ENCODE data around the gene RAB17.

The RAB17 gene

DNA sequence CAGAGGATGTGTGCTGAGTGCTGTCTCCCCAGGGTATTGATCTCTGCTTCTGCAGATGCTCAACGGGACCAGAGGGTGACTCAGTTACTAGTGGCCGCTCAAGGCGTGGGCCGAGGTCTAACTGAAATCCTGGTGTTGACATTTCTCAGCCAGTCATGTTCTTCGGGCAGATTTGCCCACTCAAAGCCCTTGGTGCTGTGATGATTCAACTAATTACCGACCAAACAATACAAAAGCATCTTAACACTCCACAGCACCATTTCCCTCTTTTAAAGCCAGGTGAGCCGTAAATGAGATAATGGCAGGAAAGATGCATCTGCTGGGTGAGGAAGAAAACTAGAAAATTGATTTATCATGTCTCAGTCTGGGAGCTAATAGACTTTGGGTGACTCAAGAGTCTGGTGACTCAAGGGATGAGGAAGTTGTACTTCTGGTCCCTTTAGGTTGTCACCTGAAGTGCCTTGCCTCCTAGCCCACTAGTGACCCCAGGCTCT lies 56.8 kb downstream of the RAB17 start:
- TF ChIP-seq, protein P1, sequence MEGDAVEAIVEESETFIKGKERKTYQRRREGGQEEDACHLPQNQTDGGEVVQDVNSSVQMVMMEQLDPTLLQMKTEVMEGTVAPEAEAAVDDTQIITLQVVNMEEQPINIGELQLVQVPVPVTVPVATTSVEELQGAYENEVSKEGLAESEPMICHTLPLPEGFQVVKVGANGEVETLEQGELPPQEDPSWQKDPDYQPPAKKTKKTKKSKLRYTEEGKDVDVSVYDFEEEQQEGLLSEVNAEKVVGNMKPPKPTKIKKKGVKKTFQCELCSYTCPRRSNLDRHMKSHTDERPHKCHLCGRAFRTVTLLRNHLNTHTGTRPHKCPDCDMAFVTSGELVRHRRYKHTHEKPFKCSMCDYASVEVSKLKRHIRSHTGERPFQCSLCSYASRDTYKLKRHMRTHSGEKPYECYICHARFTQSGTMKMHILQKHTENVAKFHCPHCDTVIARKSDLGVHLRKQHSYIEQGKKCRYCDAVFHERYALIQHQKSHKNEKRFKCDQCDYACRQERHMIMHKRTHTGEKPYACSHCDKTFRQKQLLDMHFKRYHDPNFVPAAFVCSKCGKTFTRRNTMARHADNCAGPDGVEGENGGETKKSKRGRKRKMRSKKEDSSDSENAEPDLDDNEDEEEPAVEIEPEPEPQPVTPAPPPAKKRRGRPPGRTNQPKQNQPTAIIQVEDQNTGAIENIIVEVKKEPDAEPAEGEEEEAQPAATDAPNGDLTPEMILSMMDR (IDR thresholded peaks at IDR 0.05; ENCODE audit: low read length): no peak
- Histone ChIP-seq H3K27me3 (ENCODE audit: insufficient read depth, low read length) (peaks cover 12% of the 10 kb centered on the region; the same call in 1 of the 2 replicates), H3K4me1 (ENCODE audit: insufficient read depth, low read length, severe bottlenecking) (no peaks in the 10 kb centered on the region), H3K36me3 (ENCODE audit: insufficient read depth, low read length) (no peaks in the 10 kb centered on the region), H3K27ac (ENCODE audit: low read depth, low read length, poor library complexity, severe bottlenecking) (no peak overlapping the region), H3K79me2 (ENCODE audit: insufficient read depth, low read length) (no peaks in the 10 kb centered on the region), H3K9me3 (ENCODE audit: low read length) (no peaks in the 10 kb centered on the region), H3K4me3 (ENCODE audit: low read depth, low read length, poor library complexity, severe bottlenecking) (no peak overlapping the region), H3F3A (ENCODE audit: insufficient read depth, low read length) (no peaks in the 10 kb centered on the region), H2AFZ (ENCODE audit: low read length) (no peak overlapping the region), H3K9me2 (ENCODE audit: low read depth, low read length) (no peaks in the 10 kb centered on the region), H3K4me2 (ENCODE audit: low read length) (no peak overlapping the region), H3K9ac (ENCODE audit: low read length) (no peak overlapping the region), H4K20me1 (ENCODE audit: insufficient read depth, low read length) (no peaks in the 10 kb centered on the region)

DNA sequence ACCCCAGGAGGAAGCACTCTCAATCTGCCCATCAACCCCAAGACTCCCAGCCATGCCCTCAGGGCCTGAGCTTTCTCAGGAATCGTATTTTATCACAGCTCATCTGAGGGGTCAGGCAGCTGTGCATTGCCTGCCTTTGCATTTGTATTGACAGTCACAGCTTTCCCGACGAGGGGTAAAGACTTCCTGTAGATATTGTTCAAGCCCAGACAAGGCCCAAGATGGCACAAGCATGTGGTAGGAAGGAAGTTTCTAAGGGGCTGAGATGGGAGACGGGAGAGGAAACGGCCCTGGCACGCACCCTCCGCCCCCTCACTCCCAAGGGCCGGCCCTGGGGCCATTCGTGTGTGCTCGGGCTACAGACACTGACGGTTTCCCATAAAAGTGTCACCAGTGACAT lies 58.4 kb downstream of the RAB17 start:
- Histone ChIP-seq H3K79me2 (ENCODE audit: insufficient read depth, low read length) (no peaks in the 10 kb centered on the region), H4K20me1 (ENCODE audit: insufficient read depth, low read length) (no peaks in the 10 kb centered on the region), H3K27ac (ENCODE audit: low read depth, low read length, poor library complexity, severe bottlenecking) (no peak overlapping the region), H2AFZ (ENCODE audit: low read length) (no peak overlapping the region), H3K4me1 (ENCODE audit: insufficient read depth, low read length, severe bottlenecking) (no peaks in the 10 kb centered on the region), H3K9me3 (ENCODE audit: low read length) (no peaks in the 10 kb centered on the region), H3K4me3 (ENCODE audit: low read depth, low read length, poor library complexity, severe bottlenecking) (no peak overlapping the region), H3K36me3 (ENCODE audit: insufficient read depth, low read length) (no peaks in the 10 kb centered on the region), H3F3A (ENCODE audit: insufficient read depth, low read length) (no peaks in the 10 kb centered on the region), H3K27me3 (ENCODE audit: insufficient read depth, low read length) (peaks cover 5% of the 10 kb centered on the region; the same call in 1 of the 2 replicates), H3K9ac (ENCODE audit: low read length) (no peak overlapping the region), H3K4me2 (ENCODE audit: low read length) (no peak overlapping the region), H3K9me2 (ENCODE audit: low read depth, low read length) (no peaks in the 10 kb centered on the region)
- TF ChIP-seq, protein P1 (IDR thresholded peaks at IDR 0.05; ENCODE audit: low read length): no peak
- TF ChIP-seq EZH2 (IDR thresholded peaks at IDR 0.05; ENCODE audit: borderline replicate concordance, low read length): no peak

DNA sequence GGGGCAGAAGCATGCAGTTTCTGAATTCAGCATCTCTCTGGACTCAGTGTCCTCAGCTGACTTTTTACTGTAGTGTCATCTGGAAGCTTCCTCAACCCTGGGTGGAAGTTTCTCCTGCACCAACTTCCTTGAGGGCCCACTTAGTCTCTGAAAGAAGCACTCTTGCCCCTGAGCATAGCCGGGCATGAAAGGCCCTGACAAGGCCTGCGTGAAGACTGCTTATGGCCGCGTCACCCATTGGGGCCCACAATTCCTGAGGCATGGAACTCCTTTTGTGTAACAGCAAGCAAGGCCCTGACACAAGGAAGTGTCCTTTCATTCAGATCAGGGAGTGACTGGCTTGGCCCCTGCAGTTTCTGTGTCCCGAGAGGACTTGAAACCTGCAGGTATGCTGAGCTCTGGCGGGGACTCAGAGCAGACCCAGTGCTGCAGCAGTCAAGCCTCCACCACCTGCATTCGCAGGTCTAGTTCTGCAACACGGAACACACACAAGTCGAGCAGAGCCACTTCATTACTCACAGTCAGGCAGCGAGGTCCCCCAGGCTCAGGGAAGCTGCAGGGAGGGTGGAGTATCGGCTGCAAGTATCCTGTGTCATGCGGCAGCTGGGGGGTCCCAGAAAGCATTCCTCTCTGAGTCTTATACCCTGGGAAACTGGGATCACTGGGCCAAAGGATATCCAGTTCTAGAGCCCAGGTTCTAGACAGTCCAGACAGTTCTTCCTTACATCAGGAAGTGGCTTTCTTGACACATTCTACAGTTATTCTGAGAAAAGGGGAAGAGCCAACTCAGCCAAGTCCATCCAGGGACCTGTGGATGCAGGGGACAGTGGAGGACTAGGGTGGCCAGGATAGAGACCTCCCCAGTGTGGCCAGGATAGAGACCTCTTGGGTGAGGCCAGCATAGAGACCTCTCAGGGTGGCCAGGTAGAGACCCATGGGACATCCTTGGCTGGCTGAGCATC lies 59.8 kb downstream of the RAB17 start:
- Histone ChIP-seq H3K4me2 (ENCODE audit: low read length) (no peak overlapping the region), H3F3A (ENCODE audit: insufficient read depth, low read length) (no peaks in the 10 kb centered on the region), H3K79me2 (ENCODE audit: insufficient read depth, low read length) (no peaks in the 10 kb centered on the region), H3K27me3 (ENCODE audit: insufficient read depth, low read length) (peaks cover 5% of the 10 kb centered on the region; the same call in 1 of the 2 replicates), H3K27ac (ENCODE audit: low read depth, low read length, poor library complexity, severe bottlenecking) (no peak overlapping the region), H3K9me3 (ENCODE audit: low read length) (no peaks in the 10 kb centered on the region), H3K4me1 (ENCODE audit: insufficient read depth, low read length, severe bottlenecking) (no peaks in the 10 kb centered on the region), H4K20me1 (ENCODE audit: insufficient read depth, low read length) (no peaks in the 10 kb centered on the region), H2AFZ (ENCODE audit: low read length) (no peak overlapping the region), H3K9ac (ENCODE audit: low read length) (no peak overlapping the region), H3K9me2 (ENCODE audit: low read depth, low read length) (no peaks in the 10 kb centered on the region), H3K36me3 (ENCODE audit: insufficient read depth, low read length) (no peaks in the 10 kb centered on the region), H3K4me3 (ENCODE audit: low read depth, low read length, poor library complexity, severe bottlenecking) (no peak overlapping the region)
- TF ChIP-seq, protein P1 (IDR thresholded peaks at IDR 0.05; ENCODE audit: low read length): no peak
- TF ChIP-seq EZH2 (IDR thresholded peaks at IDR 0.05; ENCODE audit: borderline replicate concordance, low read length): no peak
